Glutamatergic neuron (in vitro differentiated cells): ENCODE measurements around the gene FGF8. TPM values are rescaled to one million over a fixed set of nuclear protein-coding genes. Genes with fewer than 3 reads are reported as not detected.

ENCODE experiments used
- DNase-seq: peaks from one replicate; pipeline ENCODE4 v3.0.0; 2022
- H3K27ac Mint-ChIP-seq: one replicate; pipeline ENCODE4 v1.8.0; 2020; ENCODE audit warnings: mild to moderate bottlenecking, mixed read lengths, inconsistent platforms; ENCODE audit not compliant: unreplicated experiment
- H3K27me3 Mint-ChIP-seq: one replicate; pipeline ENCODE4 v1.8.0; 2020; ENCODE audit warnings: mild to moderate bottlenecking, moderate library complexity, mixed read lengths, inconsistent platforms; ENCODE audit not compliant: unreplicated experiment
- H3K36me3 Mint-ChIP-seq: one replicate; pipeline ENCODE4 v1.8.0; 2020; ENCODE audit warnings: mild to moderate bottlenecking, mixed read lengths, inconsistent platforms; ENCODE audit not compliant: unreplicated experiment
- H3K4me1 Mint-ChIP-seq: one replicate; pipeline ENCODE4 v1.8.0; 2020; ENCODE audit warnings: mild to moderate bottlenecking, low read depth, mixed read lengths, inconsistent platforms; ENCODE audit not compliant: unreplicated experiment
- H3K4me3 Mint-ChIP-seq: one replicate; pipeline ENCODE4 v1.8.0; 2020; ENCODE audit warnings: mild to moderate bottlenecking, mixed read lengths, inconsistent platforms; ENCODE audit not compliant: unreplicated experiment
- H3K9me3 Mint-ChIP-seq: one replicate; pipeline ENCODE4 v1.8.0; 2020; ENCODE audit warnings: mild to moderate bottlenecking, moderate library complexity, mixed read lengths, inconsistent platforms; ENCODE audit not compliant: unreplicated experiment
- CTCF ChIP-seq: fragments of 200-600 bp; sonication (generic); IDR thresholded peaks from one replicate; pipeline ENCODE4 v1.5.0; 2021; ENCODE audit not compliant: partially characterized antibody, unreplicated experiment
- total RNA-seq: library from RNA; stranded (reverse); fragmentation: NEBNext Ultra II Directional; extraction: Animal tissue kit (Norgen Biotek cat#: 25700); gene quantifications from one replicate; pipeline ENCODE4 v1.2.1, GENCODE V29; 2021; ENCODE audit not compliant: unreplicated experiment

The FGF8 gene
- total RNA-seq, 1 donor from 2014 or later, result 1.1 TPM

DNA sequence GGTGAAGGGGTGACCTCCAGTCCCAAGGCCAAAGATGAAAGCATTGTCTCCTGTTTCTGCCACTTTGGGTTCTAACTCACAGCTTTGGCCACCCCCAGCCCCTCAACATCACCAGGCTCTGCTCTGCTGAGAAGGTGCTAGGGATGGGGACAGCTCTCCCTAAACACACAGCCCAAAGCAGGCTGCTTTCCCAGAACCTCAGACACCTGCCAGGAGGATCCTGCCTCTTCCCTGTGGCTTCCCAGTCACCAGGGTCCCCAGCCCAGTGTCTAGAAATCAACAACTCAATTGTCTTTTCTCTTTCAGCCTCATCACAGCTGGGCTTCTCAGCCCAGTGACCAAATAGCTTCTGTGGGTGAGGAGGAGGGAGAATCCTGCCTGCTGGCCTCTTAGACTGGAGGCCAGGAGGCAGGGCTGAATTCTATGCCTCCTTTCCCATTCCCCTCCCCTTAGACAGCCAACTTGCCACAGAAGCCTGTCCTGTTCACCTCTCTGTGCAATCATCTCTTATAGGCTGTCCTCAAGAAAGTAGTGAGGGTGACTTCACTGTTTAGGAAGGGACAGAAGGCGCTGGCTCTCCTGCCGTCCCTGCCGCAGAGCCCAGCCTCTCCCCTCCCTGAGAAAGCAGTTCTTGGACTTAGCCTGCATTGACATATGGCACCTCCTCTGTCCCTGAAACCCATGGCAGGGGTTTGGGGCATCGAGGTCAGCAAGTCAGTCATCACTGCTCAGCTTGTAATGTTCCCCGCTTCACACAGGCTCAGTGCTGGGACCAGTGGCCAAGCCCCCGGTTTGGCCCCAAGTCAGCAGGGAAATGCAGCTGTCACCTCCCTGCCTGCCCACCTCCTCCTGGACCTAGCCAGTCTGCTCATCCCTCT lies 3.7 kb downstream of the FGF8 start:
- Mint-ChIP-seq H3K4me3 (no peak overlapping the region), H3K27me3 (peaks cover 16% of the 10 kb centered on the region), H3K27ac (no peak overlapping the region), H3K4me1 (peaks cover 24% of the 10 kb centered on the region), H3K9me3 (peaks cover 8% of the 10 kb centered on the region), H3K36me3 (no peaks in the 10 kb centered on the region)
- TF ChIP-seq CTCF, result no peak
- DNase-seq, result no peak

DNA sequence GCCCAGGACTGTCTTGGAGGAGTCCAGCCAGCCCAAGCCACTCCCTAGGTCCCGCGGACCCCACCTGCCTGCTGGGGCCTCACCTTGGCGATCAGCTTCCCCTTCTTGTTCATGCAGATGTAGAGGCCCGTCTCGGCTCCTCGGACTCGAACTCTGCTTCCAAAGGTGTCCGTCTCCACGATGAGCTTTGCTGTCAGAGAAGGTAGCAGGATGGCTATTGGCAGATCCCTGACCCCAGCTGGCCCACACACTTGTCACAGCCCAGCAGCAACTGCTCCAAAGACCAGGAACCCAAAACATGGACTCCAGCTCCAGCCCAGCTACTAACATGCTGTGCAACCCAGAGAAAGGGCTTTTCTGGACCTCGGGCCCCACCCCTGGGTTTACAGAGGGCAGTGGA lies 4.5 kb downstream of the FGF8 start:
- Mint-ChIP-seq H3K27ac (no peak overlapping the region), H3K4me3 (no peak overlapping the region), H3K9me3 (peaks cover 8% of the 10 kb centered on the region), H3K27me3 (peaks cover 20% of the 10 kb centered on the region), H3K36me3 (no peaks in the 10 kb centered on the region), H3K4me1 (peaks cover 24% of the 10 kb centered on the region)
- no peak for DNase-seq
- no peak for TF ChIP-seq CTCF

DNA sequence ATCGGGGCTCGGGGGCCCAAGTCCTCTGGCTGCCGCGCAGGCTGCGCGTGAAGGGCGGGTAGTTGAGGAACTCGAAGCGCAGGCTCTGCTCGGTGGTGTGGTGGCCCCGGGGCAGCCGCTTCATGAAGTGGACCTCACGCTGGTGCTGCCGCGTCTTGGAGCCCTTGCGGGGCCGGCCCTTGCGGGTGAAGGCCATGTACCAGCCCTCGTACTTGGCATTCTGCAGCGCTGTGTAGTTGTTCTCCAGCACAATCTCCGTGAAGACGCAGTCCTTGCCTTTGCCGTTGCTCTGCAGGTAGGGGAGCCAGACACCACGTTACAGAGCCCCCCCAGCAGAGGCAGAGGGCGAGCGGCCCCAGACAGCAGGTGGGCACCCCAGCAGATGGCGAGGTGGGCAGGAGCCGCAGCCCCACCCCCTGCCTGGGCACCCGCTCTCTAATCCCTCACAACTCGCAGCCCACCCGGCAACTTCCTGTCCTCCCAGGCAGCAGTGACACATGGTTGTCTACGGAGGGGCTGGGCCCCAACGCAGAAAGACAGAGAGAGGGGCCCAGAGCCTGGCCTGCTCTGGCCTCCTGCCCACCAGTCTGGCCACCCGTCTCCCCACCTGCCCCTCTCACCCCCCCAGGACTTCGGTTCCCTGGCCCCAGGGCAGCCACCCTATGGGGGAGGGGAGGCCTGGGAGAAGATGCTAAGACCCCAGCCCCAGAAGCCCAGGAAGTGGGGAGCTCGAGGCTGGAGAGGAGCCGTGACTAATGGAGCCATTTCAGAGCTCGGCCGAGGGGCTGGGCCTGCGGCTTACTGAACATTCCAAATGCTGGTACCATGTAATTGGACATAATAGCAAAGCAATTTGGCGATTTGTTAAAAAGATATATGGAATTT lies 5.3 kb downstream of the FGF8 start:
- no peak for TF ChIP-seq CTCF
- Mint-ChIP-seq H3K27ac (no peak overlapping the region), H3K4me1 (peaks cover 24% of the 10 kb centered on the region), H3K4me3 (no peak overlapping the region), H3K9me3 (peaks cover 9% of the 10 kb centered on the region), H3K36me3 (no peaks in the 10 kb centered on the region), H3K27me3 (peaks cover 22% of the 10 kb centered on the region)
- no peak for DNase-seq

DNA sequence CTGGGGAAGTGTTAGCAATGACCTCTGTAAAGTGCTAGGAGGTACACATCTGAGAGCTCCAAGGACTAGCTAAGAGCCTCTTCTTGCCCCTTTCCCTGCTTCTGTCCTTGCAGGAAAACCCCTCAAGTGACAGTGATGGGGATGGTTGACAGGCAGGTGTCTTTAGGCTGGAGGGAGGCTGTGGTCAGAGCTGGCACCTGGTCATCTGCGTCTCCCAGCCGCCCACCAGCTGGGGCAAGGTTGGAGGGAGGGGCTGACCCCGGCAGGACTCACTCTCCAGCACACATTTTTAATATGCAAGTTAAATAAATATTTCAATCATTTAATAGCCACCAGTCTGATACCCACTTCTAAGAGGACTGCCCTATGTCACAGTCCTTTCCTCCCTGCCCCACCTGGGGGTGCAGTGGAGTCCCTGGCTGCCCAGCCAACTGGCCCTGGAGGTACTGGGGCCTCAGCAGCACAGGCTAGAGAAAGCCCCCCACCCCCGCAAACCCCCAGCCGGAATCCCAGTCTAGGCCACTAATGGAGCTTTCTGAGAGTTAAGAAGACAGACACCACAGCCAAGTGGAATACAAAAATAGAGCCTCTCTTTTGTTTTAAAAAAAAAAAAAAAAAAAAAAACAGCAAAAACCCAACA lies 6.3 kb downstream of the FGF8 start:
- Mint-ChIP-seq H3K27ac (no peak overlapping the region), H3K9me3 (peaks cover 9% of the 10 kb centered on the region), H3K4me3 (no peak overlapping the region), H3K36me3 (no peaks in the 10 kb centered on the region), H3K27me3 (peaks cover 20% of the 10 kb centered on the region), H3K4me1 (peaks cover 24% of the 10 kb centered on the region)
- no peak for DNase-seq
- no peak for TF ChIP-seq CTCF
